GM12865 (cell line): ENCODE results near the gene PALB2.
"Not testable (repeated sequence)": the region's sequence is repeated elsewhere in the genome, so short reads cannot be mapped to it uniquely, and the experiment has no call there.

Experiments
- DNase-seq: peaks from one replicate; pipeline ENCODE4 v3.0.0; 2010; ENCODE audit warnings: low read depth
- H3K4me3 ChIP-seq: 2 replicates; pipeline ENCODE4 v1.5.1; 2011; ENCODE audit warnings: mild to moderate bottlenecking, low read depth, low read length, control low read depth
- CTCF ChIP-seq: IDR thresholded peaks from 2 replicates; pipeline ENCODE4 v1.5.1; 2011; ENCODE audit warnings: low read length, control low read depth, low read depth, inconsistent platforms; ENCODE audit not compliant: insufficient read depth; ENCODE audit errors: missing control alignments

PALB2 gene

DNA sequence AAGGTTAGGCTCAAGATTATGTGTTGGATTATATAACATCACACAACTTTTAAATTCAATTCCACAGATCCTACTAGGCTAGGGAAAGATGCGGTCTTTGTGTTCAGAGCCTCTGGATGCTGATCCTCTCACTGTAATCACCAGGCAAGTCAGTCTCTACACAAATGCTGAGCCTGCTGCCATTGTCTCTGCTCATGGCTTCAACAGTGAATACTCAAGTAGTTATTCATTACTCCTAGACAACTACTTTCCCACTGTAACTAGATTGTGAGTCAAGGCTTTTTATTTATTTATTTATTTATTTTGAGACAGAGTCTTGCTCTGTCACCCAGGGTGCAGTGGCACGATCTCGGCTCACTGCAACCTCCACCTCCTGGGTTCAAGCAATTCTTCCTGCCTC, 29.2 kb downstream of the PALB2 start:
- no peak overlapping the region for H3K4me3 ChIP-seq
- DNase-seq, result no peak
- no peak for TF ChIP-seq CTCF

DNA sequence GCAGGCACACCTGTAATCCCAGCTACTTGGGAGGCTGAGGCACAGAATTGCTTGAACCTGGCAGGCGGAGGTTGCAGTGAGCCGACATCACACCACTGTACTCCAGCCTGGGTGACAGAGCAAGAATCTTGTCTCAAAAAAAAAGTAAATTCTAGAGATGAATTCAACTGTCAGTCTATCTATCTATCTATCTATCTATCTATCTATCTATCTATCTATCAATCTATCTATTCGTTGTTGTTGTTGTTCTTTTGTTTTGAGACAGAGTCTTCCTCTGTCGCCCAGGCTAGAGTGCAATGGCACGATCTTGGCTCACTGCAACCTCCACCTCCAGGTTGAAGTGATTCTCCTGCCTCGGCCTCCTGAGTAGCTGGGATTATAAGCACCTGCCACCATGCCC, 30.2 kb downstream of the PALB2 start:
- H3K4me3 ChIP-seq, DNase-seq: not testable (repeated sequence)

- TF ChIP-seq CTCF, result no peak
- H3K4me3 ChIP-seq, result no peak overlapping the region
- DNase-seq, result no peak
Measured at GRCh38 chr16:23609929-23610328, 31.2 kb downstream of the PALB2 start.

DNA sequence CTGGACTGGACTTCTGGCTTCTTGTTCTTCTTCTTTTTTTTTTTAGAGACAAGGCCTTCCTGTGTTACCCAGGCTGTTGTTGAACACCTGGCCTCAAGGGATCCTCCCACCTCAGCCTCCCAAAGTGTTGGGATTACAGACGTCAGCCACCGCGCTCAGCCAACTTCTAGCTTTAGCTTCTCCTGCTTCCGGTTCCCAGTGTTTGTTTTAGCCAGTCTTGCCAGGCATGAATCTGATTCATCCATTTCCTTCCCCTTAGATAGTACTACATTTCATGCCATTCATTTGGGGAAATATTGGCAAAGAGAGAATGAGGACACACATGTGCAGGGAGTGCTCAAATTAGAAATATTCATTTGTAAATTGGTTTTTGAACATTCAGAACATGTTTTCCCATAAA, 32.9 kb downstream of the PALB2 start:
- TF ChIP-seq CTCF, result no peak
- H3K4me3 ChIP-seq, result no peak overlapping the region
- DNase-seq, result no peak

DNA sequence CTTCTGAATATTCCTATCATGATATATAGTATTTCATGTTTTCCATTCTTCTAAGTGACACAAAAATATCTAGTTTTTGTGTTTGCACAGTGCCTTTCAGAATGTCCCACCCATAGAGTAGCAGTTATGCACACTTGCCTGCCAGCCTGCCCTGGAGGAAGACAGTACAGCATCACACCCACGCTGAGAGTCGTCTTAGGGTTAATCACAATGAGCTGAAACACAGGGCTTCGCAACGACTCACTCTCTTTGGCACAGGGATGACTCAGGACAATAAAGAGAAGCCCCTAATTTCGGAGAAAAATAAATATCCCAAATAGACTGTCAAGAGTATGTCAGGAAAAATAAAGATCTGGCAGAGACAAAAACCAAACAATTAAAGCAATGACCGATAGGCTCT, 33.4 kb downstream of the PALB2 start:
- H3K4me3 ChIP-seq, result no peak overlapping the region
- no peak for DNase-seq
- TF ChIP-seq CTCF, result no peak

GRCh38 chr16:23597003-23597756, 43.9 kb downstream of the PALB2 start:
- no peak overlapping the region for H3K4me3 ChIP-seq
- DNase-seq, result peak; percentile 69
- peak; percentile 41 for TF ChIP-seq CTCF

DNA sequence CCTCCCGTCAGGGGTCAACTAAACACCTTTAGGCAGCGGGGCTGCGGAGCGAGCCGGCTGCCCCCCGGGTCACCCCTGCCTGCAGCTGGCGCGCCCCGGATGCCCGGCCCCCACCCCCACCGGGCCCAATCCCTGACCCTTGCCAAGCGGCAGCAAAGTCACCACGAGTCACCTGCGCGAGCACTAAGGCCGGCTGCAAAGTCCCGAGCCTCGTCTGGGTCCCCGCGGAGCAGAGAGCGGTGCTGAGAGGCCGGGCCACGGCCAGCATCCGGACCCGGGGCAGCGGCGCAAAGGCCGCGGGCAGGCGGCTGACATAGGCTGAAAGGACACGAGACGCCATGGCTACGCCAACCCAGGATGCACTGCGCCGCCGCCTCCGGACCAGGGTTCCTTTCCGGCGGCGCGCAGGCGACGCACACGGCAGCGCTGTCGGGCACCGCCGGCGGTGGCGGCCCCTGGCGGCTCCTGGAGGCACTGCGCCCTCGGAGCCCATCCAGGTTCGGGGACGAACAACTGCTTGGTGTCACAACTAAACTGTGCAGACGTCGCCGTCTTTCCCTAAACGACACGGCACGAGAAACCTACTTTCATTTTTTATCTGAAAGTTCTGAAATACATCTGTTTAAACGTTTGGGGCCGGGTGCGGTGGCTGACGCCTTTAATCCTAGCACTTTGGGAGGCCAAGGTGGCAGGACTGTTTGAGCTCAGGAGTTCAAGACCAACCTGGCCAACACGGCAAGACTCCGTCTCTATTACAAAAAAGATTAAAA, 45.0 kb downstream of the PALB2 start, which contains the start of gene NDUFAB1:
NDUFAB1 (minus strand) TSS at position 366 of the 770 bp plus-strand sequence; CDS start at position 340, 26 bp downstream.
- peak within 1 kb of the TSS; percentile 82 for H3K4me3 ChIP-seq
- peak; percentile 97 for TF ChIP-seq CTCF
- peak; percentile 93 for DNase-seq
